Fibroblast of lung (primary cell): ENCODE measurements around the gene MAP4K1.

Experiments used
- EZH2 ChIP-seq: IDR thresholded peaks from 2 replicates; pipeline ENCODE4 v1.5.1; 2012; ENCODE audit warnings: low read length, control low read depth, mild to moderate bottlenecking; ENCODE audit errors: missing control alignments
- TF ChIP-seq, protein P1 (sequence below), 2 donors: IDR thresholded peaks in 1 of 2; conservative IDR thresholded peaks in 1 of 2; 1 replicate in 1 of 2; 2 replicates in 1 of 2; pipeline ENCODE4 v1.5.1; 2011 to 2012; ENCODE audit warnings: low read length in 2 of 2, control low read depth in 1 of 2, inconsistent platforms in 1 of 2, low read depth in 1 of 2, mild to moderate bottlenecking in 1 of 2

DNA sequence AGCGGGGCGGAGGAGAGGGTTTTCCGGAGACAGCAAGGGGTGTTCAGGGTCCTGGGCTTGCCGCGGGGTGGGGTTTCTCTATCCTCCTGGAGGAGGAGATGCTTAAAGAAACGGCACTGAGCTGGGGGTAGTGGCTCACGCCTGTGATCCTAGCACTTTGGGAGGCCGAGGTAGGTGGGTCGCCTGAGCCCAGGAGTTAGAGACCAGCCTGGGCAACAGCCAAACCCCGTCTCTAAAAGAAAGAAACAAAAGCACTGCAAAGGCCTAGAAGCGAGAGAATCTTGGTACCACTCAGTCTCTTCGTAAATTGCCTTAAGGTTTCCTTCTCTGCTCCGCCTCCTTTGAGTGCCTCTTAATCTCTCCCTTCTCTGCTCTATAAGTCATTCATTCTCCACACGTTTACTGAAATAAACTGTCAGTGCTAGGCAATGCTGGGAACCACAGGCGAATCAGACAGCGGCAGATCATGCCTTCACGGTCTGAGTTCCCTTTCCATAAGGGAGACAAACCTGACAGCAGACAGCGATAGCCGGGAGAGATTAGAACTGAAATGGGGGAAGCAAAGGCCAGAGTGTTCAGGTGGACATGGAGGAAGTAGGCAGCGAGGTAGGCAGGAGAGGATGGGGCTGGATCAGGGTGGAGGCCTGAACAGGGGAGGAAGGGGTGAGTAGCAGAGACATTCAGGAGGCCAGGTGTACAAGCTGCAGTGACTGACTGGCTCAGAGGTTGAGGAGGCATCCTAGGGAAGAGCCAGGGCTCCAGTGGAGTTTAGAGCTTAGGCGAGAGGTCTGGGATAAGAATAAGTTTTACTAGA is 1.8 kb upstream of the MAP4K1 start:
- TF ChIP-seq EZH2 = no peak
- TF ChIP-seq, protein P1, sequence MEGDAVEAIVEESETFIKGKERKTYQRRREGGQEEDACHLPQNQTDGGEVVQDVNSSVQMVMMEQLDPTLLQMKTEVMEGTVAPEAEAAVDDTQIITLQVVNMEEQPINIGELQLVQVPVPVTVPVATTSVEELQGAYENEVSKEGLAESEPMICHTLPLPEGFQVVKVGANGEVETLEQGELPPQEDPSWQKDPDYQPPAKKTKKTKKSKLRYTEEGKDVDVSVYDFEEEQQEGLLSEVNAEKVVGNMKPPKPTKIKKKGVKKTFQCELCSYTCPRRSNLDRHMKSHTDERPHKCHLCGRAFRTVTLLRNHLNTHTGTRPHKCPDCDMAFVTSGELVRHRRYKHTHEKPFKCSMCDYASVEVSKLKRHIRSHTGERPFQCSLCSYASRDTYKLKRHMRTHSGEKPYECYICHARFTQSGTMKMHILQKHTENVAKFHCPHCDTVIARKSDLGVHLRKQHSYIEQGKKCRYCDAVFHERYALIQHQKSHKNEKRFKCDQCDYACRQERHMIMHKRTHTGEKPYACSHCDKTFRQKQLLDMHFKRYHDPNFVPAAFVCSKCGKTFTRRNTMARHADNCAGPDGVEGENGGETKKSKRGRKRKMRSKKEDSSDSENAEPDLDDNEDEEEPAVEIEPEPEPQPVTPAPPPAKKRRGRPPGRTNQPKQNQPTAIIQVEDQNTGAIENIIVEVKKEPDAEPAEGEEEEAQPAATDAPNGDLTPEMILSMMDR (conservative IDR thresholded peaks at IDR 0.05 in 1 of 2, IDR thresholded peaks at IDR 0.05 in 1 of 2; ENCODE audit: low read depth in 1 of 2, low read length in 2 of 2) = no peak
